HG02678 (cell line): Measurements from ENCODE around the gene SYNRG.

Experiments
- ATAC-seq: cut with Tn5 transposase; IDR thresholded peaks from one replicate; pipeline ENCODE4 v1.9.1; 2021; ENCODE audit warnings: mild to moderate bottlenecking, moderate library complexity; ENCODE audit not compliant: unreplicated experiment

The SYNRG gene

DNA sequence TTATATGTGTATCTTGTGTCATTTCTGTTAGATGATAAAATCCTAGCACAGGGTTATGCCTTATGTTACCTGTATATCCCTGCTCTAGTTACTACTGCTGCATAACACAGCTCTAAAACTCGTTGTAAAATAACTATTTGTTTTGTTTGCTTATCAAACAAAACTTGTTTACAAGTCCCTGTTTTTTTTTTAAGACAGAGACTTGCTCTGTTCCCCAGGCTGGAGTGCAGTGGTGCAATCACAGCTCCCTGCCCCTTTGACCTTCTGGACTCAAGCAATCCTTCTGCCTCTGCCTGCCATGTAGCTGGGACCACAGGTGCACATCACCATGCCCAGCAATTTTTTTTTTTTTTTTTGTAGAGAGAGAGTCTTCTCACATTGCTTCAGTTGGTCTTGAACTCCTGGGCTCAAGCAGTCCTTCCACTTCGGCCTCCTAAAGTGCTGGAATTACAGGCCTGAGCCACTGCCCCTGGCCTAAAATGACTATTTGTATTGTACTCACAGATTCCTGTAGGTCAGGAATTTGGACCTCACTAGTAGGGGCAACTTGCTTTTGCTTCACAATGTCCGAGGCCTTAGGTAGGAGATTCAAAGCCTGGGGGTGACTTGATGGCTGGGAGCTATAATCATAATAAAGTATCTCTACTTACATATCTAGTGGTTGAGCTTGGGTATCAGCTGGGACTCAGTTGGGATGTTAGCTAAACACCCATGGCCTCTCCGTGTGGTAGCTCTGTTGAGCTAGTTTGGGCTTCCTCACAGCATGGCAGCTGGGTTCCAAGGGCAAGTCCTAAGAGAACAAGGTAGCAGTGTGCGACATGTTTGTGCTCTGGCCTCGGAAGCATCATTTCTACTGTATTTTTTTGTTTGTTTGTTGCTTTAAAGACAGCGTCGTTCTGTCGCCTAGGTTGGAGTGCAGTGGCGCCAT lies 106.9 kb downstream of the SYNRG start:
- no peak for ATAC-seq

DNA sequence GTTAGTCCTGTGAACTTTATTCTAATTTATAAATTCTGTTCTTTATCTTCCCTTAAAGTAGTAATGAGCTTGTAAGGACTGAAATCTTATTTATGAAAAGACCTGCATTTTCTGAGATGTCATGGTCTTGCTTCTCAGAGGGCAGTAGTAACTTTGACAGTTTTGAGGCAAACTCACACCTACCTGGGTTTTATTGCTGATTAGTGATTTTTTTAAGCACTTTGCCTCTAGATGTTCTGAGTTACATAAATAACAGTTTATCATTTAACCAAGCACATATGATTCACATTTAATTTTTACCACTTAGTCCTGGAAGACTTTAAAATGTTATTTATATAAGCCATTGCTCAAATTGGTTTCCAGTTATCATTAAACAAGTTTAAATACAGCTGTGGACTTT lies 108.8 kb downstream of the SYNRG start:
- ATAC-seq = no peak

DNA sequence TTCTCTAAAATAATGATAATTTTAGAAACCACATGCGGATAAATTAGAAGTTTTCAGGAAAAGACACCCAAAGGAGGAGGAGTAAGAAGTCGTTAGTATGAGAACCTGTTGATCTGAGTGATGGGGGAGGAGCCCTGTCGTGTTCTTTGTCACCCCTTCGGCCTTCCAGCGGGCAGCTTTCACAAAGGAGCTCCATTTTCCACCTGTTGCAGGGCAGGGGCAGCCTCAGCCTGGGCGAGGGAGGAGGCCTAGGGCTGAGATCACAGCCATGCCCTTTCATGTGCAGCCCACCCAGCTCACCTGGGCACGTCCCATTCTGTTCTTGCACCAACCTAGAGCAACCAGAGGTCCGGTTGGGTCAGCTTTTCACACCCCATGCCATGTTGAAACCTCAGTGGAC lies 114.2 kb downstream of the SYNRG start:
- ATAC-seq = no peak

DNA sequence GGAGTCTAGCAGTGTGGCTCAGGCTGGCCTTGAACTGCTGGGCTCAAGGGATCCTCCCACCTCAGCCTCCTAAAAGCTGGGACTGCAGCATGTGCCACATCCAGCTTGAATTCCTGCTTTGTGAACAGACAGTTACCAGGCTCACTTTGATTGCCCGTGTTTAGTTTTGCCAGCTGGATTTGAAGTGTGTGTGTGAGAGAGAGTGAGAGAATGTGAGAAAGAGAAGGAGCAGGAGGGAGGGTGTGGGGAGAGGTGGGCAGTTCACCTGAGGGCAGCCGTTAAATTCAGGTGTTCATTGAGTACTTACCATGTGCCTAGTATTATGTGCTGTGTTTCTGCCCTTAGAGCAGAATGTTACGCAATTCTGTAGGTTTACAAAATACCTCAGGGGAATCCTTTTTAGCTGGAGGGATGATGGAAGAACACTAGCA lies 114.8 kb downstream of the SYNRG start:
- no peak for ATAC-seq

DNA sequence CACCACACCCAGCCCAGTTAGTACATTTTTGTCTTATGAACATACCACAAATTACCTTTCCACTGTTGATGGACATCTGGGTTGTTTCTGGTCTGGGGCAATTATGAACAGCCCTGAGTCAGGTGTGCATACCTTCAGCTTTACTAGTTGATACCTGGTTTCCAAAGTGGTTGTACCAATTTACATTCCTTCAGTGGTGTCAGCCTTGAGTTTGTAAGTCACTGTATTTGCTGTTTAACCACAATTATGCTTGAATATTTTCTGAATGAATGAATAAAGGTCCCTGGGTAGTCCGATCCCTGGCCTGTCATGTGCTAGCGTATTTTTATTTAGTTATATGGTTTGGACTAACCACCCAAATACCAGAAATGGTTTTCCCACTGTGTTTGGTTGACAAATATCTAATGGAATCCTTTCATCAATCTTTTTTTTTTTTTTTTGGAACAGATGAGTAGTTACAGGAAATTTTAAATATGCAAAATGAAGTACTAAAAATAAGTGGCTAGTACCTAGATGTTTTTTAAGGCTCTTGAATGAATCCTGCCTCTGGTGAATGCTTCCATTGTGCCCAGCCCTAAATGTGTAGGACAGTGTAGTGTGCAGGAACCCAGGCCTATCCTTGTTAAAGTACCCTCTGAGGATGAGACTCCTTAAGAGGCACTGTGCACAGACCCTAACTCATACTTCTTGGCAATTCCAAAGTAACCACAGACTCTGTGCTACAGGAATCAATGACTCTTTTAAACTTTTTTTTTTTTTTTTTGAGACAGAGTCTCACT lies 115.8 kb downstream of the SYNRG start:
- ATAC-seq = no peak

DNA sequence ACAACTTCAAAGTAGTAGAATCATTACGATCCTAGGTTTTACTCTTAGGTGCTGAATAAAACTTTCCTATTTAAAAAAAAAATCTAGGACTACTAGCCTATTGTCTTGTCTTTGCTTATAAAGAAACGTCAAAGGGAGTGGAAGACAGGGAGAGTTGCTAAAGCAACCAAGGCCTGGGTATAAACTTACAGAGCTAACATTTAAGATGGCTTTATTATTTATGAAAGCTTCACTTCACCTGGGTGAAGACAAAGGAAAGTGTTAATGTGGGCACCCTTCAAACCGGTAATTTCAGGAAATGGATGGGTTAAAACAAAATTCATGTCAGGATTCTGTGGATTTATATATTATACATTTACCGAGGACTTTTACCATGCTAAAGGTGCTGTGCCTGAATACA lies 117.1 kb downstream of the SYNRG start:
- ATAC-seq = no peak

DNA sequence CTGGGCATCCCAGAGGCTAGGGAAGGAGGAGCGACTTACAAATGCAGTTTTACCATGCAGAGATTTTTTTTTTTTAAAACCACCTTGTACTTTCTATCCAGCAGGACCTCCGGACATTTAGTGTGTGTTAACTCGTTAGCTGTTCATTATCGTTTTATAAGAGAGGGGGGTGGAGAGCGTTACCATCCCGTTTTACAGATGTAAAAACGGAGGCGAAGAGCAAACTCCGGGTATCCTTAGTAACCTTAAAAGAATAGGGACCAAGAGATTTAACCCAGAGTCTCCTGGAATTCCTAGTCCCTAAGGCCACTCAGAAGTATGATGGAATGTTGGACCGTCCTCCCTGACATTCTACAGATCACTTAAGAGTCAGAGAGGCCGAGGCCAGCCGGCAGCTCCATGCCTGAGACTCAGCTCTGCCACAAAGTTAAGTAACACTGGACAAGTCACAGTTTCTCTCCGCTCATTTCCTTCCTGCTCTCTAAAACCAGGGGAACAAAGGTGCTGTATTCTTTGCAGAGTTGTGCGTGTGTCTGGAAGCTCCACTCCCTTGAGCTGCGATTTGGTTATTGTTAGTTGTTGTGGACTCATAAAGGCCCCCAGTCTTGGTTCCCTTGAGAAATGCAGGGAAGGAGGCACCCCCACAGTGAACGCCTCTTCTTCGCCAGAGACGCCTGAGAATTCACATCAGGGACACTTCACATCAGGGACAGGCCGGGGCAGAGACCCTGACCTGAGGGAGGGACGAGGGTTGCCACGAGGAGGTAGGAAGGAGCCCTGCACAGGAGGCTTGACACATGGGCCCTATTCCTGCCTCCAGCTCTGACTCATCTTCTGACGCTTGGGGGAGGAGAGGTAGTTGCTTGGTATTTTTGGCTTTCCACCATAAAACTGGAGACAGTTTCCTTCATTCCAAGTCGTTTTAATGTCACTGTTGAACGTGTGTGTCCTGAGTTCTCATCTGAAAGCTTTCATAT lies 118.3 kb downstream of the SYNRG start:
- ATAC-seq = no peak

DNA sequence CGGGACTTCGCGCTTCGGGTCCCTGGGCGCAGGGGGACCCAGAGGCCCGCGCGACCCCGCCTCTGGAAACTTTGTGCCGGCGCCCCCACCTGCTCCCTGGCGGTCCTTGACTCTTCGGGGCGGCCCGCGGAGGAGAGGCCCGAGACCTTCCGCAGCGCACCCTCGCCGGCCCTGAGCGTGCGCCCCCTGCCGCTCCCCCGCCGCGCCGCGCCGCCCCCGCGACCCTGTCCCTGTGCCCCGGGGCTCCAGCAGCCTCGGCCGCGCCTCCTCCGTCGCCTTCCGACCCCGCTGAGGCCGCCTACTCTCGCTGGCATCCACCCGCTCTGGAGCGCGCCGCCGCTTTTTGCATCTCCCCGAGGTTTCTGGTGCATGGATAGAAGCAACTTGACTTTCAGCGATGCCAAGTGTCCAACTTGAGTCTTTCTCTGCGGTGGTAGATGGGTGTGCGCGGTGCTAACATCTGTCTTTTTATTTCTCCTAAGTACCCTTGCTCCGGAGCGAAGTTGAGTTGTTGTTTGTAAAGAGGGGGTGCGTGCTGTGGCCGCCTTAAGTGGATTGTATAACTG lies 119.1 kb downstream of the SYNRG start:
- ATAC-seq = peak; percentile 45

DNA sequence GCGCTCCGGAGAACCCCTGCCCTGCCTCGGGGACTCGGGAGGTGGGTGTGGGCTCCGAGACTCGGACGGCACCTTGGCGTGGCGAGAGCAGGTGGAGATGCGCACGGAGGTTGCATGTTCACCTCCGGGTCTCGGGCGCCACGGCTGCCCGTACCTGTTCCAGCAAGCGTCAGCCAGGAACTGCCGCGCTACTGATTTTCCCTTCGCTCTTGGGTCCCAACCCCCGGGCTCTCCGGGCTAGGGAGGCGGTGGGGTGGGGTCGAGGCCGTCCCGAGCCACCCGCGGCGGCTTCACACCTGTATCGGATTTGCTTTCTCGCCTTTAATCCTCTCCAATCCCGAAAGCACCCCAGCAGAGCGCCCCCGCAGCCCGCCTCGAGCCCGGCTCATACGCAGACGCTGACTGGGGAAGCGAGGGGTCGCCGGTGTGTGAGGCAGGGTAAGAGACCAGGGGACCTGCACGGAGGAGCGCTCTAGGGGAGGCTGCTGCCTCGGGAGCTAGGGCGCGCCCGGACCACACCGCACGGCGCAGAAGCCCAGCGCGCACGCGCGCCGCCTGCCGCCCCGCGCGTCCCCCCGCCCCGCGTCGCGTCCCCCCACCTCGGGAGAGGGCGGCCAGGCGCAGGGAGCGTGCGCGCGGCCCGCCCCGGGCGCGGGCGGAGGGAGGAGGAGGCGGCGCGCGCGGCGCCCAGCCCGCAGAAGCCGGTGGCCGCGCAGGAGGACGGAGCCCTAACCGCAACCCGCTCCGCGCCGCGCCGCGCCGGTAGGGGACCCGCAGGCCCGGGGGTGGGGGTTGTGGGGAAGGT lies 119.8 kb downstream of the SYNRG start, which contains the start of gene DUSP14:
DUSP14 (plus strand) TSS at position 695 of the 805 bp plus-strand sequence. CDS start 22,382 bp downstream, outside the sequence.
- peak; percentile 71 for ATAC-seq

DNA sequence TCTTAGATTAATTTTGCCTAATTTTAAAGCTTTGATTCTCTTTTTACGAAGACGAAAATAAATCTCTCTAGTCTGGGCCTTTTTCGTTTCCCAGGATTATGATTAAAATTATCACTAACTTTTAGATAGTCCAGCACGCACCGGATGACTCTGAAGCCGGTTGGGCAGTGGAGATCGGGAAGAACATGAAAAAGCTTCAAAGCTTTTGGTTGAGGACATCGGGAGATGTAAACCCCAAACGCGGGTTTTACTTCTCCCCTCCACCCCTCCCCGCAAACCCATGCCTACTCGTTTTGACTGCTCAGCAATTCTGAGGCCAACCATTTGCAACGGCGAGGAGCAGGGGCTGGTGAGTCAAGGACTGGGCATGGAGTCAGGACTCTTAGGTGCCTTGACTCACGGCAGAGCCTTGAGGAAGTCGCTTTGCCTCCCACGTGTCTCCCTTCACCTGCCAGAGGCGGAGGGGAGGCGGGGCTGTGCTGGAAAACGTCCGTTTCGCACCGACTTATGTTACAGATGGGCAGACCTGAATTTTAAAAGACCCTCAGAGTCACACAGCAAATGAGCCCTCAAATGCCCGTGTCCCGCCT lies 120.5 kb downstream of the SYNRG start:
- no peak for ATAC-seq

DNA sequence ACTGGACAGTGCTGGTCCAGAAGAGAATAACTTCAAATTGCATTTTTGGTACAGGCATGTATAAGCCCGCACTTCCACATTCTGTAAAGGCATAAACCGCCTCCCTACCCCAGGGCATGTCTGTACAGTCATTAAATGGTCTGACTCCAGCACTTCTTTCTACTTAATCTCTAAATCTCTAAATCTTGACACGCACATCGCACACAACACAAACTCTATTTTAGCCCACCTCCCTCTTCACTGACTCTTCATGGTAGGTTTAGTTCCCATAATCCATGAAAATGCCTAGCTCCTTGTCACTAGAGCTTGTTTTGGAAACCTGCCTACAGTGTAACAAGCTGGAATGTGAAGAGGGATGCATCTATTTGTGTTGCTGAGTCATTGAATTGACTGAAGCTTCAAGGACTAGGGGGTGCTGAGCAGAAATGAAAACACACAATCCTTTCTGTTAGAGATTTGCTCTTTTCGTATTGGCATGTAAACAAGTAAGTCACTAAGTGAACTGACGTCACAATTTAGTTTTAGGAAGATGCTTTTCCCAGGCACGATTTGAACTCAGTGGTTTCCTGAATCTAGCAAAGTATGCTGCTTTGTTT lies 121.1 kb downstream of the SYNRG start:
- no peak for ATAC-seq

DNA sequence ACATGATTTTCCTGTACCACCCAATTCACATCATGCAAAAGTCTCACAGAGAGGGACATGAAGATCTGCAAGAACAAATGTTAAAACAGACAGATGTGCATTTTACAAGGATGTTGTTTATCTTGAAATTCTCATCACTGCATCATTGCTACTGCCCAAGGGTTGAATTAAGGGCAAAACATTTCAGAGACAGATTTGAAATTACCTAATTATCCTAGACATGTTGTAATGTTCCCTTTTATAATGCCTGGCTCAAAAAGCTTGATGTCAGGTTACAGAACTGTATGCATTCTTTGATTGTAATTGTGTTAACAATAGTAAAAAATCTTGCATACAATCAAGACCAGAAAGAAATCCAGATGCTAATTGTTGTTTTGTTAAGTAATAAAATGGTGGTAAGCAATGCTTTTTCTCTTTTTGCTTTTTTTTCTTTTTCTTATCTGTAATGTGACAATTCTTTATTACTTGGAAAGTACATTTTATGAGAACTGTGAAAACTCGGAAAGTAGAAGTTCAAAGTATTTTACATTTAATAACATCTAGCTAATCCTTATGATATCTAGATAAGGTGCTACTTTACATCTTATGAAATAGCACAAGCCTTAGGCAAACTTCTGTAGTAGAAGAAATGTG lies 123.2 kb downstream of the SYNRG start:
- ATAC-seq = no peak

DNA sequence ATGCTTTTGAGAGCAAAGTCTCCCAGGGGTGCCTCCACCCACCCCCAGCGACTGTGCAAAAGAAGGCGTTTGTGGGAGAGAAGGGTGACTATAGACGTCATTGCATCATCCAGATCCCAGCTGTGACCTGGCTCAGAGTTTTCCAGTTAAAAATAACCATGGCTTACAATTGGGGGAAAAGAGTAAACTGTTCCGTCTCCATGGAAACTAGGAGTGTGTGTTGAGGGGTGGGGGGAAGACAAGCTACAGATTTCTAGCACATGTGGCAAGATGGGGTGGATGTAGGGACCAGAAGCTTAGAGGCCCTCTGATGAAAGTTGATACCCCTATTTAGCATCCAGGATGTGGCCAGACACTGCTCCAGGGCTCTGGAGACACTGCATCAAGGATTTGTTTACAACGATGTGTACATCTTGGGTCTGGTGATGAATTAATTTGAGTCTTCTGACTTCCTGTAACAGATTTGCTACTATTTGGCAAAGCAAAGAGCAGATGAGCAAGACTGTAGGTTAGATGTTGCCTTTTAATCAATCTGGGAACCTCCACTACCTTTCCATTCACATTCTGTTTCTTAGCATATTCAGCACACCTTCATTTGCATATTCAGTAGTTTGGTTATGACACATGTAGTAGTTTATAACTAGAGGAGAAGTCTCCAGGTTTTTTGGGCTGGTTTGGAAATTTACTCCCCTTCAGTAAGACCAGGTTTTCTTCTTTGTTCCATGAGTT lies 125.7 kb downstream of the SYNRG start:
- ATAC-seq = no peak

DNA sequence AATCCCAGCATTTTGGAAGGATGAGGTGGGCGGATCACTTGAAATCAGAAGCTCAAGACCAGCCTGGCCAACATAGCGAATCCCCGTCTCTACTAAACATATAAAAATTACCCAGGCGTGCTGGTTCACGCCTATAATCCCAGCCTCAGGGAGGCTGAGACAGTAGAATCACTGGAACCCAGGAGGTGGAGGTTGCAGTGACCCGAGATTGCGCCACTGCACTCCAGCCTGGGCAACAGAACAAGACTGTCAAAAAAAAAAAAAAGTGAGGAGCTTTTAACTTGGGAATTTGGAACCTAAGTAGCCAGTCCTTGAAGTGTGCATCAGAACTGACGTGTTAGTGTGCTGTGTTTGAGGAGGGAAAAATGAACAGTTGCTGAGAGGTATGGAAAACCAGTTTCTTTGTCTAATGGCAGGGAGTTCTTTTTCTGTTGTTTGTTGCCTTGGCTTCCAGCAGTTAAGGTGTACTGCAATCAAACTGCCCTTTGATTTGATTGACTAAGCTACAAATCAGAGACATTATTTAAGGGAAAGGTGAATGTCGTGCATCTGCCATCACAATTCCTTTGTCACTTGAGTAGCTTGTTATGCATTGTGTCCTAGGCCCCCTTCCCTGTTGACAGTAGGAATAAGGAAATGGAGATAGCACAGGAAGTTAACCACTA lies 128.1 kb downstream of the SYNRG start:
- no peak for ATAC-seq

DNA sequence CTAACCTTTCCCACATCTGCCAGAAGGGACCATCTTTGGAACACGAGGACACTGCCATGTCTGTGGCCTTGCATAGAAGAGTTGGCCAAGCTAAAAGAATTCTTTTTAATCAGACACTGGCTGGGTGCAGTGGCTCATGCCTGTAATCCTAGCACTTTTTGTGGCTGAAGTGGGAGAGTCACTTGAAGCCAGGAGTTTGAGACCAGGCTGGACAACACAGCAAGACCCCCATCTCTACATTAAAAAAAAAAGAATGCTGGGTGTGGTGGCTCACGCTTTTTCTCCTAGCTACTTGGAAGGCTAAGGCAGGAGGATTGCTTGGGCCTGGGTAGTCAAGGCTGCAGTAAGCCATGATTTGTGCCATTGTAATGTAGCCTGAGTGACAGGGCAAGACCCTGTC lies 128.8 kb downstream of the SYNRG start:
- no peak for ATAC-seq

DNA sequence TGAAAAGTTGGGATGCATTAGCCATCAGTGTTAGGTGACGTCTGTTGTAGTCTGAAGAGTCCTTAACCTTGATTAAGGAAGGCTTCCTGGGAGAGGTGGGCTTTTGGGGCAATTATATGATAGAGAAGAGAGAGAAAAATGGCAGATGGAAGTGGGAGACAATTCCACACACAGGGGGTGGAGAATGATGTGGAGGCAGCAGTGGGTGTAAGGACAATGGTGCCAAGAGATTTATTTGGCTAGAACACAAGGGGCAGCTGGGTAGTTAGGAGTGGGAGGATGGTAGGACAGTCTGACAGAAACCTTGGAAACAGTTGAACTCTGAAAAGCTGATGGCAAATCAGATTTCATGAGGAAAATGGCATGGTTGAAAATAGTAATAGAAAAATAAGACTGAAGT lies 130.2 kb downstream of the SYNRG start:
- no peak for ATAC-seq

DNA sequence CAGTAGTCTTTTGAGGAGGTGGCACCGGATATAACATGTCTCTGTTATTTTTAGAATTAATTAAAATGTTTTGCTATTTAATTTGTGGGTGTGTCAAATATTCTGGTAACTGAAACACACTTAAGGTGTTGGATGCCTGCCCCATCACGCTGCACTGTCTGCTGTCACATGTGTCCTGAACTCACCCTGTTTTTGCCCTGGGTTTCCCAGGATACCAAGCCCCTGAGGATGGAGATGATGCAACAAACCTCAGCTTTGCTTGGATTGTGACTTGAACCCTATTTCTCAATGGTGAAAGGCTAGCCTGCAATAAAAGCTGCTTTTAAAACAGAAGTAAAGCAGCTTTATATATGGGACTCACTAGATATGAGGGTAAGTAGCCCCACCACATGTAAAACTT lies 131.0 kb downstream of the SYNRG start:
- ATAC-seq = no peak
